Liver (tissue), 3 donors: ENCODE results near the gene CEACAM16.

Experiments
- HNF4A ChIP-seq, 2 donors: conservative IDR thresholded peaks; 2 replicates each; pipeline ENCODE4 v1.6.1; 2016; ENCODE audit warnings: antibody characterized with exemption in 2 of 2, mild to moderate bottlenecking in 2 of 2
- JUND ChIP-seq, 2 donors: IDR thresholded peaks; 2 replicates each; pipeline ENCODE4 v1.6.1; 2016; ENCODE audit warnings: antibody characterized with exemption in 2 of 2
- MAX ChIP-seq: IDR thresholded peaks from 2 replicates; pipeline ENCODE4 v1.6.1; 2016; ENCODE audit warnings: antibody characterized with exemption
- TF ChIP-seq, protein P1 (sequence below): fragments of 150-350 bp; IDR thresholded peaks from 2 replicates; pipeline ENCODE4 v1.5.1; 2017; ENCODE audit warnings: improper control_type of control experiment, low read depth, low read length; ENCODE audit not compliant: missing input control
- donor health status: healthy.
- donor health status: healthy.

DNA sequence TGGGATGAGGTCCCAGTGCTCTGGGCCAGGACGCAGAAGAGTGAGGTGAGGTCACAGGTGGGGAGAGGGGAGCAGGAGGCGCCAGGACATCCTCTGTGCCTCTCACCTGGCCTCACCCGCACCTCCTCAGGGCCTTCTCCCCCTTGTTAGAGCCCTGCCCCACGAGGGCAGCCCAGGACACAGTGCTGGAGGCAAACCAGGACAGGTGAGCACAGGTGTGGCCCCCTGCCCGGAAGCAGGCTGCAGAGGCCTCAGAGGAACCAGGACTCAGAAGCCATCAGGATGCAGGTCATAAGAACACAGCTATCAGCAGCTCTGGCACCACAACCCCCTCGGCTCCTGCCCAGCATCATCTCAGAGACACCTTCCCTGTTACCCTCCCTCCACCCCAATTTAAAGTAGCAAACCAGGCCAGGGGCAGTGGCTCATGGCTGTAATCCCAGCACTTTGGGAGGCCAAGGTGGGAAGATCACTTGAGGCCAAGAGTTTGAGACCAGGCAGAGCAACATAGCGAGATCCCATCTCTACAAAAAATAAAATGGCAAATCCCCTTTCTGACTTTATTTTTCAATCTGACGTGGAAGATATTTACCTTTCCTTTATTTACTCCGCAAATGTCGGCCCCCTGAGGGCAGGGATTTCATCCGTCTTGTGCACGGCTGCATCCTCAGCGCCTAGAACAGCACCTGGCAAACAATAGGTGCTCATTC, at the start of gene CEACAM16:
- TF ChIP-seq, protein P1, sequence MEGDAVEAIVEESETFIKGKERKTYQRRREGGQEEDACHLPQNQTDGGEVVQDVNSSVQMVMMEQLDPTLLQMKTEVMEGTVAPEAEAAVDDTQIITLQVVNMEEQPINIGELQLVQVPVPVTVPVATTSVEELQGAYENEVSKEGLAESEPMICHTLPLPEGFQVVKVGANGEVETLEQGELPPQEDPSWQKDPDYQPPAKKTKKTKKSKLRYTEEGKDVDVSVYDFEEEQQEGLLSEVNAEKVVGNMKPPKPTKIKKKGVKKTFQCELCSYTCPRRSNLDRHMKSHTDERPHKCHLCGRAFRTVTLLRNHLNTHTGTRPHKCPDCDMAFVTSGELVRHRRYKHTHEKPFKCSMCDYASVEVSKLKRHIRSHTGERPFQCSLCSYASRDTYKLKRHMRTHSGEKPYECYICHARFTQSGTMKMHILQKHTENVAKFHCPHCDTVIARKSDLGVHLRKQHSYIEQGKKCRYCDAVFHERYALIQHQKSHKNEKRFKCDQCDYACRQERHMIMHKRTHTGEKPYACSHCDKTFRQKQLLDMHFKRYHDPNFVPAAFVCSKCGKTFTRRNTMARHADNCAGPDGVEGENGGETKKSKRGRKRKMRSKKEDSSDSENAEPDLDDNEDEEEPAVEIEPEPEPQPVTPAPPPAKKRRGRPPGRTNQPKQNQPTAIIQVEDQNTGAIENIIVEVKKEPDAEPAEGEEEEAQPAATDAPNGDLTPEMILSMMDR = no peak
- TF ChIP-seq HNF4A (conservative IDR thresholded peaks at IDR 0.05) = no peak
- no peak for TF ChIP-seq MAX
- no peak for TF ChIP-seq JUND (IDR thresholded peaks at IDR 0.05)
